HepG2 (cell line): ENCODE data around the gene TPO.

Source experiments
- CHD2 ChIP-seq: IDR thresholded peaks from 2 replicates; pipeline ENCODE4 v1.6.1; 2011; ENCODE audit warnings: low read depth, low read length, improper control_type of control experiment
- CTCF ChIP-seq: sonication (generic); formaldehyde crosslinking; IDR thresholded peaks from 2 replicates; pipeline ENCODE4 v1.5.0; 2020; ENCODE audit warnings: mild to moderate bottlenecking, missing genetic modification reagents, moderate library complexity
- FOXJ3 ChIP-seq: sonication (generic); formaldehyde crosslinking; IDR thresholded peaks from 2 replicates; pipeline ENCODE4 v1.4.0; 2020; ENCODE audit warnings: missing genetic modification reagents, mild to moderate bottlenecking, borderline replicate concordance
- HOXA7 ChIP-seq: sonication (generic); formaldehyde crosslinking; IDR thresholded peaks from 2 replicates; pipeline ENCODE4 v1.8.1; 2022; ENCODE audit warnings: mild to moderate bottlenecking, missing genetic modification reagents, moderate library complexity
- JUNB ChIP-seq: sonication (generic); formaldehyde crosslinking; IDR thresholded peaks from 2 replicates; pipeline ENCODE4 v1.8.0; 2022; ENCODE audit warnings: missing genetic modification reagents, mild to moderate bottlenecking, borderline replicate concordance
- KAT2B ChIP-seq: fragments of 150-350 bp; IDR thresholded peaks from 2 replicates; pipeline ENCODE4 v1.6.1; 2014; ENCODE audit warnings: low read depth, low read length, borderline replicate concordance
- RAD21 ChIP-seq: fragments of 450-650 bp; formaldehyde crosslinking; IDR thresholded peaks from 2 replicates; pipeline ENCODE4 v1.5.0; 2020; ENCODE audit warnings: mild to moderate bottlenecking
- RFXANK ChIP-seq: IDR thresholded peaks from 2 replicates; pipeline ENCODE4 v1.6.1; 2016
- SMARCE1 ChIP-seq: fragments of 450-650 bp; IDR thresholded peaks from 2 replicates; pipeline ENCODE4 v1.6.1; 2017; ENCODE audit warnings: borderline replicate concordance
- TCF7 ChIP-seq: sonication (generic); IDR thresholded peaks from 2 replicates; pipeline ENCODE4 v1.6.1; 2016; ENCODE audit warnings: antibody characterized with exemption, low read depth
- ZNF549 ChIP-seq: sonication (generic); formaldehyde crosslinking; IDR thresholded peaks from 2 replicates; pipeline ENCODE4 v1.5.0; 2020; ENCODE audit warnings: missing genetic modification reagents
- ZNF678 ChIP-seq: sonication (generic); formaldehyde crosslinking; IDR thresholded peaks from 2 replicates; pipeline ENCODE4 v1.4.0; 2020; ENCODE audit warnings: mild to moderate bottlenecking, missing genetic modification reagents
- ZZZ3 ChIP-seq: sonication (generic); formaldehyde crosslinking; IDR thresholded peaks from 2 replicates; pipeline ENCODE4 v1.4.0; 2020; ENCODE audit warnings: missing genetic modification reagents, mild to moderate bottlenecking, borderline replicate concordance

- no peak for TF ChIP-seq JUNB
- no peak for TF ChIP-seq ZNF678 (CRISPR knock-in tag)
- no peak for TF ChIP-seq KAT2B
- TF ChIP-seq SMARCE1, result no peak
- no peak for TF ChIP-seq ZNF549 (CRISPR knock-in tag)
- TF ChIP-seq CHD2, result no peak
- no peak for TF ChIP-seq CTCF
- TF ChIP-seq RAD21 (CRISPR knock-in tag), result no peak
- TF ChIP-seq RFXANK (CRISPR knock-in tag), result no peak
- TF ChIP-seq ZZZ3 (CRISPR knock-in tag), result no peak
- TF ChIP-seq HOXA7 (CRISPR knock-in tag), result no peak
- no peak for TF ChIP-seq FOXJ3 (CRISPR knock-in tag)
- no peak for TF ChIP-seq TCF7
These were observed 148.7 kb downstream of the TPO start for GRCh38 chr2:1561811-1562421.
